Measurements from ENCODE around the gene AQP6.

The AQP6 gene, protein sequence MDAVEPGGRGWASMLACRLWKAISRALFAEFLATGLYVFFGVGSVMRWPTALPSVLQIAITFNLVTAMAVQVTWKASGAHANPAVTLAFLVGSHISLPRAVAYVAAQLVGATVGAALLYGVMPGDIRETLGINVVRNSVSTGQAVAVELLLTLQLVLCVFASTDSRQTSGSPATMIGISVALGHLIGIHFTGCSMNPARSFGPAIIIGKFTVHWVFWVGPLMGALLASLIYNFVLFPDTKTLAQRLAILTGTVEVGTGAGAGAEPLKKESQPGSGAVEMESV

DNA sequence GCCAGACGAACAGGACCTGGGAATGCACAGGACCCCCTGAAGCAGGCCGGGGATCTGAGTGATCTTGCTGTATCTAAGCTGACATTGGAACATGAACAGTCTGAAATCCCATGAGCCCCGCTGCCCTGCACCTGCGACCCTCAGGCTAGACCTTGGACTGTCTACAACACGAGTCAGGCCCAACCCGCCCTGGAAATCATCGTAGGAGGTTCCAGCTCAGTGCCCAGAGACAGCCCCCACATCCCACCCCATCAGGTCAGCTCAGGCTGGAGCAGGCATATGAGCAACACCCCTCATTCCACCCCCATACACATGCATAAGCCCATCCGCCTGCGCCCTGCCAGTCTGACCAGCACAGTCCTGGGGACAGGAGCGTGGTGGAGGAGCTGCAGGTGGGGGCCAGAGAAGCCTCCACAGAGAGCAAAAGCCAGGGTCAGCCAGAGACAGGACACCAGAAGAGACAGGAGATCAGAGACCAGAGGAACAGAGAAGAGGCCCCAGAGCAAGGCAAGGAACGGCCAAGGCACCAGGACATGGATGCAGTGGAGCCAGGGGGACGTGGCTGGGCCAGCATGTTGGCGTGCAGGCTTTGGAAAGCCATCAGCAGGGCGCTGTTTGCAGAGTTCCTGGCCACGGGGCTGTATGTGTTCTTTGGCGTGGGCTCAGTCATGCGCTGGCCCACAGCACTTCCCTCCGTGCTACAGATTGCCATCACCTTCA lies at the start of gene AQP6:
TSS of gene AQP6 (plus strand) at position 307 of the 720 bp plus-strand sequence. CDS start at position 534, 227 bp downstream.
- no peaks in the 10 kb centered on the region for H3K36me3 Mint-ChIP-seq
- no peak within 1 kb of the TSS for H3K4me3 Mint-ChIP-seq
- H3K27ac Mint-ChIP-seq, result no peak within 1 kb of the TSS
- no peaks in the 10 kb centered on the region for H3K4me1 Mint-ChIP-seq
- H3K27me3 Mint-ChIP-seq, result no peaks in the 10 kb centered on the region
- no peaks in the 10 kb centered on the region for H3K9me3 Mint-ChIP-seq

DNA sequence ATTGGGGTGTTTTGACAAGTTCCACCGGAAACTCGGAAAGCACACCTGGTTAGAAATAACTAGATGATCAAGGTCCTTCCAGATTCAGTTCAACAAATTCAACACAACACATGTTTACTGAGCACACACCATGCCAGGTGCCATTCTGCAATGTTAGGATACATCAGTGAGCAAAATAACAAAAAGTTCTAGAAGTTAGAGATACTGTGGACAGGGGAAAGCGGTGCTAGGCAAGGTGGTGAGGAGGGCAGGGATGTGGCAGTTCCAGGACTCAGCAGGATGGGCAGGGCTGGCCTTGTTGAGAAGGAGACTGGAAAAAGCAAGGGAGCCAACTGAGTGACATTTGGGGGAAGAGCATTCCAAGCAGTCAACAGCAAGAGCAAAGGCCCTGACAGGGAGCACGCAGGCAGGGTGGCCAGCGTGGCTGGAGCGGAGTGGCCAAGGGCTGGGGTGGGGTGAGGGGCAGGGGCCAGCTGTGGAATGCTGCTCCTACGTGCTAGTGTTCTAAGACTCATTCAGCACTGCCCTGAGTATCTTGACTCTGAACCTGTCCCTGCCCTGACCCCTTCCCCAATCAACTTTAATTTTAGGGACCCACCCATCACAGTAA lies 49.6 kb upstream of the AQP6 start:
- Mint-ChIP-seq H3K27me3 (no peaks in the 10 kb centered on the region), H3K27ac (no peak overlapping the region), H3K36me3 (no peaks in the 10 kb centered on the region), H3K9me3 (no peaks in the 10 kb centered on the region), H3K4me3 (no peak overlapping the region), H3K4me1 (no peaks in the 10 kb centered on the region)

DNA sequence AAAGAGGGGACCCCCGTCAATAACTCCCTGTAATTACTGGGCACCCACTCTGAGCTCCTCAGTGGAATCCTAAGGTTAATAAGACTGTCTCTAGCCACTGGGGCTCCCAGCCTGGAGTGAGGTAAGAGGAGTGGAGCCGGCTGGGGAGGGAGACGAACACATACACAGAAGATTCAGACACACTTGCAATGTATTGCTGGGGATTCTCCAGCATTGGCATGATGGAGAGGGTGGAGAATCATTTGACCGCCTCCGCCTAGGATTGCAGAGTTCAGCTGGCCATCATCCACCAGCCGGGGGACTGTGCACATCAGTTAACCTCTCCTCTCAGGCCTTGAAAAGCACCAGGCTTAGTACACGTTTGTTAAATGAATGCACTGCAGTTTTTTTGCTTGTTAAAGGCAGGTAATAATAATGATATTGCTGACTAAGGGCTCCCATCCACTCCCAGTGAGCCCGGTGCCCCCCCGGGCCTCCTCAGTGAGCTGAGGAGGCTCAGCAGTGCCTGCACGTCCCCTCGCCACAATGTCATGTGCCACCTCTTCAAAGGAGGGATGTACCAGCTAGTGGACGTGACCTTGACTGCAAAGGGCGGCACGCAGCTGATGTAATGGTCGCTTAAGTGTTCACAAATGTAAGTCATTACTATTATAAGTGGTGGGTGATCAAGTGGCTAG lies 48.7 kb upstream of the AQP6 start:
- no peak overlapping the region for H3K27ac Mint-ChIP-seq
- no peak overlapping the region for H3K4me3 Mint-ChIP-seq
- no peaks in the 10 kb centered on the region for H3K36me3 Mint-ChIP-seq
- no peaks in the 10 kb centered on the region for H3K4me1 Mint-ChIP-seq
- H3K9me3 Mint-ChIP-seq, result no peaks in the 10 kb centered on the region
- H3K27me3 Mint-ChIP-seq, result no peaks in the 10 kb centered on the region

DNA sequence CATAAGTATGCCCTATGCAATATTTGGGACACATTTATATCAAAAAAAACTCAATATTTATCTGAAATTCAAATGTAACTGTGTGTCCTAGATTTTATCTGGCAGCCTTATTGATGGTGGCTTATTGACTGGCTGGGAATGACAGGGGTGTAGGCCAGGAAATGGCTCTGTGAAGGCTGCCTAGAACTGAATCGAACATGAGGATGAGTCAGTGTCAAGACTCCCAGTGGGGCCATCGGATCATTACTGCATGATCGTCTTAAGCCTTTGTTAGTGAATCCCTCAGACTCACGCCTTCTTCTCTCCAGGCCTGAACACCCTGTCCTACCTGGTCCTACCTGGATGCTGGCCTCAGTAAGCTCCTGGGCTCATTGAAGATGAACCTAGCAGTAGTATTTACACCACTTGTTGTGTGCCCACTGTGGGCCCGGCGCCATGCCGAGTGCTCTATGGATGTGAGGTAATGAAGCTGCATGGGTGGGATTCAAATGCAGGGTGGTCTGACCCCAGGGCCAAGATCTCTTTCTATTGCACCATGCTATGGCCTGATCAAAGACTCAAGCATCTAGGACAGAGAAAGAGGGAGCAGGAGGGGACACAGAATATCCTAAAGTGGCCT lies 48.0 kb upstream of the AQP6 start:
- H3K4me1 Mint-ChIP-seq, result no peaks in the 10 kb centered on the region
- H3K36me3 Mint-ChIP-seq, result no peaks in the 10 kb centered on the region
- no peaks in the 10 kb centered on the region for H3K9me3 Mint-ChIP-seq
- no peak overlapping the region for H3K27ac Mint-ChIP-seq
- H3K4me3 Mint-ChIP-seq, result no peak overlapping the region
- H3K27me3 Mint-ChIP-seq, result no peaks in the 10 kb centered on the region

DNA sequence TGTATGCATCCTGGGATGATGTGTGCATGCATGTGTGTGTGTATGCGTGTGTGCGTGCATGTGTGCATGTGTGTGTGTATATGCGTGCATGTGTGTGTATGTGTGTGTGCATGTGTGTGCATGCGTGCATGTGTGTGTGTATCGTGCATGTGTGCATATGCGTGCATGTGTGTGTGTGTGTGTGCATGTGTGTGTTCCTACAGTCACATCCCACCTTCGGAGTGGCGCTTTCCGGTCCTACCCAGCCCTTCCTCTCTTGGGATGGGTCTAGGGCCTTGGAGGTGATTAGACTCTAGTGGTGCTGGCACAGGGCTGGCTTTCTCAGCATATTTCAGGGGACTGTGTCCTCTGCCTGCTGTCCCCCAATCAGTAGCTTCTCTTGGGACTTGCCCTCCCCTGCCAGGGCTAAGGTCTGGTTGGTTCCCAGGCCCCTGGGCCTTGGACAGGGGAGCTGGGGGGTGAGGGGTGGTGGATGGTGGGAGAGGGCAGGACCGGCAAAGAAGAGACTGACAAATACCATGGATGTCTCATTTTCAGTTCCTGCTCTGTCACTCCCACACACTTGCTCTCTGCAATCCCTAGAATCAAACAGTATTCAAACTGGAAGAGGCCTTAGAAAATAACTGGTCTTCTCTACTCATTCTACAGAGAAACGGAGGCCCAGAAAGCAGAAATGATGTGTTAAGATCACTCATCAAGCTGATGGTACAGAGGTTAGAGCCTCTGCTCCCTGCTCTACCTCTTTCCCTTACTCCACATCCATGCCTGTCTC lies 47.1 kb upstream of the AQP6 start:
- H3K36me3 Mint-ChIP-seq, result no peaks in the 10 kb centered on the region
- no peak overlapping the region for H3K4me3 Mint-ChIP-seq
- H3K27ac Mint-ChIP-seq, result no peak overlapping the region
- peaks cover 3% of the 10 kb centered on the region for H3K4me1 Mint-ChIP-seq
- no peaks in the 10 kb centered on the region for H3K27me3 Mint-ChIP-seq
- no peaks in the 10 kb centered on the region for H3K9me3 Mint-ChIP-seq

DNA sequence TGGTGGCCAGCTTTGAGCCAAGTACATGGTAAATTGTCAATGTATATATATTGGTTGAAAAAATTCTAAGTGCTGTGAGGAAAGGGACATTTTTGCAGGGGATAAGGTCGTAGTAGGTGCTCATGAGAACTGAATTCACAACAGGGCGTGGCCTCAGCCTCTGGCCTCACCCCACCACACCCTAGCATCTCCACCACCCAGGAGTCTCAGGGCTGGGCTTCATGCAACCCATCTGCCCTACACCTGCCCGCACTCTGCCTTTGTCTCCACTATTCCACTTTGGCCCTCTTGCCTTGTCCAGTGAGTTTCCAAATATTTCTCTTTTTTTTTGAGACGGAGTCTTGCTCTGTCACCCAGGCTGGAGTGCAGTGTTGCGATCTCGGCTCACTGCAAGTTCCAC lies 44.3 kb upstream of the AQP6 start:
- Mint-ChIP-seq H3K27ac (no peak overlapping the region), H3K4me3 (no peak overlapping the region), H3K27me3 (no peaks in the 10 kb centered on the region), H3K4me1 (peaks cover 12% of the 10 kb centered on the region), H3K36me3 (no peaks in the 10 kb centered on the region), H3K9me3 (no peaks in the 10 kb centered on the region)

DNA sequence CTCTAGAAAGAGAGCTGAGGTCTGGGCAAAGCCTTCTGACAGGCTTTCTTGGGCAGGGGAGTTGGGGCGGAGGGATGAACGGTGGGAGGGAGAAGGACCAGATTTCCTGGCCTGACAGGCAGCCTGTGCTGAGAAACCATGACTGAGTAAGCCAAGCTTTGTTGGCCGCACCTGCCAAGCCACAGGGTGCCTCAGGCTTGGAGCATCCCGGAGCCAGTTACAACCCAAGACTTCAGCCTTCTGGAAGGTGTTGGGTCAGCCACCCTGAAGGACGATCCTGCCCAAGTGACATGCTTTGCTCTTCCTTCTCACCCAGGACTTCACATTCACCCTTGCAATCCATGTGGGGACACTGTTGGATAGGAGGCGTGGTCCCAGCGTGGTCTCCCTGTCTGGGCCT lies 43.2 kb upstream of the AQP6 start:
- Mint-ChIP-seq H3K36me3 (no peaks in the 10 kb centered on the region), H3K27me3 (no peaks in the 10 kb centered on the region), H3K27ac (no peak overlapping the region), H3K4me1 (peaks cover 12% of the 10 kb centered on the region), H3K9me3 (no peaks in the 10 kb centered on the region), H3K4me3 (no peak overlapping the region)

DNA sequence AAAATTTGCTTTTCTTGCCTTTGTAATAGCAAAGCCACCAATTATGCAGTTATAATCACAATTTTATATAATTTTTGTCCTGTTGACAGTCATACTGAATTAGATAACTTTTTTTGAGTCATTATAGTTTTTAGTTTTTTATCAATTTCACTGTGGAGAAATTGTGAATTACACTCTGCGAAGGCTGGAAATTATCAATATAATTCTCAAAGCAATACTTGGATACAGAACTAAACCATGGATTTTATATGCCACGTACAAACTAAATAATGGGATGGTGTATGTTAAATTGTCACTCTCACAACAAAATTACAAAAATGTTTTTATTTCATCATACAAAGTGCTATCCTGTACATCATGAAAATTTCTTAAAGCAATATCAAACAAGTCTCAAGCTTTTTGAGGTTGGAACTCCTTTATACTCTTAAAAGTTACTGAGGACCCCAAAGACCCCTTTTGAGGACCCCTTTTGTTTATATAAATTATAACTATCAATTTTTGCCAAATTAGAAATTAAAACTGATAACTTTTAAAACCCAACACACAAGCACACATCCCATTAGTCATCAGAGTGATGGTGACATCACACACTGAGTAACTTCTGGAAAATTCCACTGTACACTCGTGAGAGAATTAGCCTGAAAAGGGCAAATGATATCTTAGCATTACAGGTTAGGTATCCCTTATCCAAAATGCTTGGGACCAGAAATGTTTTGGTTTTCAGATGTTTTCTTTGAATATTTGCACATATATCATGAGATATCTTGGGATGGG lies 42.0 kb upstream of the AQP6 start:
- Mint-ChIP-seq H3K27me3 (no peaks in the 10 kb centered on the region), H3K9me3 (no peaks in the 10 kb centered on the region), H3K27ac (no peak overlapping the region), H3K4me1 (peaks cover 12% of the 10 kb centered on the region), H3K4me3 (no peak overlapping the region), H3K36me3 (no peaks in the 10 kb centered on the region)

DNA sequence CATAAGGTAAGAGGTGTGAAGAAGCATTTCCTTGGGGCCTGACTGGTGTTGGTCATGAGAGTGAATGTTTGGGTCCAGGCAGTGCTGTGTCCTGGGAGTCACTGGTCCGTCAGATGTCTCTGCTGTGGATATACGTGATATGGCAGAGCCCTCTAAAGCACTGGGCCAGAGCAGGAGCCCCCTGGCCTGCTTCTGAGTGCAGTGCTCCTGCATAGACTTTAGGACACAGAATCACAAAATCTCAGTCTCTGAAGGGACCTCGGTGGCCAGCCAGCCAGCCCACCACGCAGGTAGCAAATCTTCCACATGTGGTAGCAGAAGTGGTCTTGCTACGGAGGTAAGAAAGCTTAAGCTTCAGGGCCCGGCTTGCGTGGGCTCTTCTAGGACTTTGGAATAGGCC lies 40.7 kb upstream of the AQP6 start:
- Mint-ChIP-seq H3K27me3 (no peaks in the 10 kb centered on the region), H3K4me1 (peaks cover 12% of the 10 kb centered on the region), H3K4me3 (no peak overlapping the region), H3K27ac (no peak overlapping the region), H3K9me3 (no peaks in the 10 kb centered on the region), H3K36me3 (no peaks in the 10 kb centered on the region)

DNA sequence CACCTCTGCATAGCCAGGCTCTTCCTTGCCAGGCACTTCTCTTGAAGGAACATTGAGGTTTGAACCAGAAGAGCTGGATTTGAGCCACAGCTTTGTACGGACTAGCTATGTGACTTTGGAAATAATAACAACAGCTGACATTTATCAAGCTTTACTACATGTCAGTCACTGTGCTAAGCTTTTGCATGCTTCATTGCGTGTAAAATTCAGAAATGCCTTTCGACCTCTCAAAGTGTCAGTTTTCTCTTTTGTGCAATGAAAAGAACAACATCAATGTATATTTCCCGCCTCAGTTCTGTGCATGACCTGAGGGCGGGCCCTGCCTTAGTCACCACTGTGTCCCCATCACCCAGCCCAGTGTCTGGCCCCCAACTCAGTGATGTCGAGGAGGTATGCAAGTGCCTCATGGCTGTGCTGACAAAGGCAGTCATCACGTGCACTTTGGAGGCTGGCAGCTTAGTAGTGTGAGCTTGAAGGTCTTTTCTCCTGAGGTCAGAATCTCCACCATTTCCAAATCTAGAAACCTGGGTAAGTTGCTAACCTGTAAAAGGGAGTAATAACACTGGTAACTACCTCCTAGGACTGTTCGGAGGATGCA lies 40.1 kb upstream of the AQP6 start:
- H3K27ac Mint-ChIP-seq, result no peak overlapping the region
- H3K27me3 Mint-ChIP-seq, result no peaks in the 10 kb centered on the region
- no peak overlapping the region for H3K4me3 Mint-ChIP-seq
- H3K4me1 Mint-ChIP-seq, result peaks cover 12% of the 10 kb centered on the region
- H3K9me3 Mint-ChIP-seq, result no peaks in the 10 kb centered on the region
- H3K36me3 Mint-ChIP-seq, result no peaks in the 10 kb centered on the region

DNA sequence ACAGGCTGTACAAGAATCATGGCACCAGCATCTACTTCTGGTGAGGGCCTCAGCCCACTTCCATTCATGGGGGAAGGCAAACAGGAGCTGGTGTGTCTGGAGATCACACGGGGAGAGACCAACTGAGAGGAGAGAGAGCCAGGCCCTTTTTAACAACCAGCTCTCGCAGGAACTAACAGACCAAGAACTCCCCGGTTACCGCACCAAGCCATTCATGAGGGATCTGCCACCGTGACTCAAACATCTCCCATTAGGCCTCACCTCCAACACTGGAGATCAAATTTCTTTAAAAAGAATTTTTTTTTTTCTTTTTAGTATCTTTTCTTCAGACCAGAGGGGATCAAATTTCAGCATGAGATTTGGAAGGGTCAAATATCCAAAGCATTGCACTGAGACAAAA lies 39.0 kb upstream of the AQP6 start:
- Mint-ChIP-seq H3K4me3 (no peak overlapping the region), H3K27ac (no peak overlapping the region), H3K36me3 (no peaks in the 10 kb centered on the region), H3K4me1 (peaks cover 12% of the 10 kb centered on the region), H3K27me3 (no peaks in the 10 kb centered on the region), H3K9me3 (no peaks in the 10 kb centered on the region)

DNA sequence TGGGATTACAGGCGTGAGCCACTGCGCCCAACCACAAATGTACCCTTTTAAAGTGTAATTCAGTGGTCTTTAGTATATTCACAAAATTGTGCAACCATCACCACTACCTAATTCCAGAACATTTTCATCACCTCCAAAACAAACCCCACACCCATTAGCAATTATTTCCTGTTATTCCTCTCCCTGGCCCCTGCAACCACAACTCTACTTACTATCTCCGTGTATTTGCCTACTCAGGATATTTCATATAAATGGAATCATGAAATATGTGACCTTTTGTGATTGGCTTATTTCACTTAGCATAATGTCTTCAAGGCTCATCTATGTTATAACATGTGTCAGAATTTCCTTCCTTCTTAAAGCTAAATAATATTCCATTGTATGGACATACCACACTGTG lies 38.2 kb upstream of the AQP6 start:
- no peak overlapping the region for H3K27ac Mint-ChIP-seq
- H3K27me3 Mint-ChIP-seq, result no peaks in the 10 kb centered on the region
- no peaks in the 10 kb centered on the region for H3K36me3 Mint-ChIP-seq
- peaks cover 12% of the 10 kb centered on the region for H3K4me1 Mint-ChIP-seq
- H3K9me3 Mint-ChIP-seq, result no peaks in the 10 kb centered on the region
- H3K4me3 Mint-ChIP-seq, result no peak overlapping the region

DNA sequence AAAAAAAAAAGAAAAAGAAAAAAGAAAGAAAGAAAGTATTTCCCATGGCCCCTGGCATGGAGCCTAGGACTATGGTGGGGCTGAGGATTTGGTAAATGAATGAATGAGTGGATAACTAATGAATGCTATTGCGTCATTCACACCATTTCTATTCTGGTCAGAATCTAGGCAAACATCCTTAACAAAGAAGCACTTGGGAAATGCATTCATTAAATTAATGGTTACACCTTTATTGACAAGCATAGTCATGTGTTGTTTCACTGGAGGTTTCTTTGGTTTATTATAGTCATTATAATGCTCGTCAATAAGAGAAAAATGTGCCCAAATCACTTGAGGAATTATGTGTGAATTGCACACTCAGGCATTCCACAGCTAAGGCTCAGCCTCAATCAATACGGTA lies 35.8 kb upstream of the AQP6 start:
- Mint-ChIP-seq H3K9me3 (no peaks in the 10 kb centered on the region), H3K27ac (no peak overlapping the region), H3K4me3 (no peak overlapping the region), H3K36me3 (no peaks in the 10 kb centered on the region), H3K4me1 (no peaks in the 10 kb centered on the region), H3K27me3 (no peaks in the 10 kb centered on the region)

DNA sequence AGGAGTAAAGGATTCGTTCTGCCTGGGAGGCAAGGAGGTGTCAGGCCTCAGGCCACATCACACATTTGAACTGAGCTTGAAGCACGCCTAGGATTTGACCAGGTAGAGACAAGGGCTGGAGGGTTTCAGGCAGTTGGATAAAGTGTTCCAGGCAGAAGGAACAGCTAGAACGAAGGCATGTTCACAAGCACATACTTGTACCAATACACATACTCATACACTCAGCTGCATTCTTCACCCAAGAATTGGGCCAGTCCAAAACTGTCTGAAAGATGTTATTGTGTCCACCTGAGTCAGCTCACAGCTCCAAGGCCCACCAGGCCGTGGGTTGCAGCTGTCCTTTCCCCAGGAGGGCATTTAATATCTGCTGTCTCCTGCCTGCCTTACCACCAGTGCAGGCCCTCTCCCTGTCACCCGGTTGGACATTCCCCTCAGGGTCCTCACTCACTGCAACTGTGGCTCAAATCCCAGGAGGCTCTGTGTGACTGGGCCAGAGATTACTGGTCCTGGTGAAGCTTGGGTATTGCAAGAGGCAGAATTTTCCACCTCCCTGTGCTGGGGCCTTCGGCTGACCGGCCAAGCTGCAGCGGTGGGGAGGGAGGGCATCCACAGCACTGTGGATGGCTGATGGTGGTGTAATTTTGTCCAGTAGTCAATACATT lies 35.0 kb upstream of the AQP6 start:
- H3K36me3 Mint-ChIP-seq, result no peaks in the 10 kb centered on the region
- H3K4me1 Mint-ChIP-seq, result no peaks in the 10 kb centered on the region
- H3K9me3 Mint-ChIP-seq, result no peaks in the 10 kb centered on the region
- H3K4me3 Mint-ChIP-seq, result no peak overlapping the region
- H3K27ac Mint-ChIP-seq, result no peak overlapping the region
- H3K27me3 Mint-ChIP-seq, result no peaks in the 10 kb centered on the region

Data from activated naive CD4-positive, alpha-beta T cell treated with anti-CD3 and anti-CD28 coated beads, Interleukin-2, amount 50 U/mL, for 24 hours (primary cell).